ENCODE data around the gene MACROD2. TPM values are rescaled to one million over a fixed set of nuclear protein-coding genes. Genes with fewer than 3 reads are reported as not detected.

Gene MACROD2
- total and polyA plus RNA-seq, 8 donors: 0.78 to 31.3 (median 10.9) TPM; not detected in 1

- whole genome bisulfite sequencing, 5 donors: 62 to 67% (median 65%) methylated on average over 2 of the region's 2 CpGs
- no peak for DNase-seq
- peaks cover 0 to 28% (median 0%) of the 10 kb centered on the region in 4 donors for H3K4me1 ChIP-seq
- no peaks in the 10 kb centered on the region for H3K36me3 ChIP-seq
- TF ChIP-seq POLR2AphosphoS5 (IDR thresholded peaks at IDR 0.05): no peak
- H3K4me3 ChIP-seq: no peak overlapping the region
- intact Hi-C loops (cut with DNase I; ENCODE audit: low total_unique reads): no loop called here
- no peak overlapping the region for H3K27ac ChIP-seq
- no peaks in the 10 kb centered on the region for H3K27me3 ChIP-seq
- H3K9me3 ChIP-seq: no peaks in the 10 kb centered on the region
Observed at GRCh38 chr20:14343491-14344065, 348.3 kb downstream of the MACROD2 start.

DNA sequence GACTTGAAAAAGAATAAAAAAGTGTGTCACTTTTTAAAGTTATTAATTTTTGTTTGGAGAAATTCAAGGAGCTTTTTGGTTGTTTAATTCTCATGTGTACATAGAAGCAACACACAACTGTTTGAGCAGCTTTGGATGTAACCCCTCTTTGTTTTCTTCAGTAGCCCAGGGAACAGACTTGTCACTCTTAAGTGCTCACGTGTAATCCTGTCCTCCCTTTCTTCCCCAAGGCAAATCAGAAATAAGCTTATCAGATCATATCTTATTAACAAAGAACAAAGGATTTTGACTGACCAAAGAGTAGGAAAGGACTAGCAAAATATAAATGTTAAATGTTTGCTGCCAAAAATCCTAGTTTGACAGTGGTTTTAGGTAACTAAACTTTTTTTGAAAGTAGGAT is 349.4 kb downstream of the MACROD2 start:
- Histone ChIP-seq H3K27ac (no peak overlapping the region), H3K36me3 (no peaks in the 10 kb centered on the region), H3K9me3 (no peaks in the 10 kb centered on the region), H3K4me1 (peaks cover 0 to 28% (median 0%) of the 10 kb centered on the region in 4 donors), H3K27me3 (no peaks in the 10 kb centered on the region), H3K4me3 (no peak overlapping the region)
- 25 to 50% (median 37%) methylated on average over 1 of the region's 1 CpG for WGBS, 5 donors
- TF ChIP-seq EP300 (IDR thresholded peaks at IDR 0.05) (no peak), POLR2AphosphoS5 (IDR thresholded peaks at IDR 0.05) (no peak), POLR2A (IDR thresholded peaks at IDR 0.05) (no peak), CTCF (IDR thresholded peaks at IDR 0.05) (no peak)
- no peak for DNase-seq
- intact Hi-C loops (cut with DNase I; ENCODE audit: low total_unique reads): no loop called here

DNA sequence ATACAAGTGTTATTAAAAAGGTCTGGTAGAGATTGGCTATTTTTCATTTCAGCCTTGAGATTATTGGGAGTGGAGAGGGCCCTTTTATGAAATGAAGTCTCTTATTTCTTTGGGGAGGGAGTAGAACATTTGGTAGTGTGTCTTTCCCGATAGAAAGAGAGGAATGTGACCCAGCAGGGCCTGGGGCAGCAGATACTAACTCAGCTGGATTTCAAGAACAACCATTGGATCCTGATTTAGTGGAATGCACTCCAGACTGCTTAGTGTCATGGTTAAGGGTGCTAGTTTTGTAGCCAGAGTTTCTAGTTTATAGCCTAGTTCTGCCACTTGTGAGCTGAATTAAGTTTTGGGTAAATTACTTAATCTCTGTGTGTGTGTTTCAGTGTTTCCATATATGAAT is 360.5 kb downstream of the MACROD2 start:
- no peak for TF ChIP-seq POLR2AphosphoS5 (IDR thresholded peaks at IDR 0.05)
- no peak for TF ChIP-seq CTCF (IDR thresholded peaks at IDR 0.05)
- TF ChIP-seq POLR2A (IDR thresholded peaks at IDR 0.05): no peak
- TF ChIP-seq EP300 (IDR thresholded peaks at IDR 0.05): no peak
- H3K27ac ChIP-seq: no peak overlapping the region
- intact Hi-C loops (cut with DNase I; ENCODE audit: low total_unique reads): no loop called here
- no peaks in the 10 kb centered on the region for H3K27me3 ChIP-seq
- no peak for DNase-seq
- 45 to 59% (median 48%) methylated on average over 1 of the region's 1 CpG for WGBS, 5 donors
- no peak overlapping the region for H3K4me3 ChIP-seq
- no peaks in the 10 kb centered on the region for H3K4me1 ChIP-seq
- H3K9me3 ChIP-seq: no peaks in the 10 kb centered on the region
- no peaks in the 10 kb centered on the region for H3K36me3 ChIP-seq

GRCh38 chr20:14360416-14360815 is 365.1 kb downstream of the MACROD2 start:
- TF ChIP-seq EP300 (IDR thresholded peaks at IDR 0.05) (no peak), CTCF (IDR thresholded peaks at IDR 0.05) (no peak), POLR2AphosphoS5 (IDR thresholded peaks at IDR 0.05) (no peak), POLR2A (IDR thresholded peaks at IDR 0.05) (no peak)
- intact Hi-C loops (cut with DNase I; ENCODE audit: low total_unique reads): no loop called here
- Histone ChIP-seq H3K27ac (no peak overlapping the region), H3K4me1 (no peaks in the 10 kb centered on the region), H3K36me3 (no peaks in the 10 kb centered on the region), H3K4me3 (no peak overlapping the region), H3K27me3 (no peaks in the 10 kb centered on the region), H3K9me3 (no peaks in the 10 kb centered on the region)
- no peak for DNase-seq

- Histone ChIP-seq H3K4me1 (no peaks in the 10 kb centered on the region), H3K4me3 (no peak overlapping the region), H3K36me3 (no peaks in the 10 kb centered on the region), H3K27me3 (no peaks in the 10 kb centered on the region), H3K27ac (no peak overlapping the region), H3K9me3 (peaks cover 0 to 9% (median 3%) of the 10 kb centered on the region in 4 donors)
- TF ChIP-seq POLR2AphosphoS5 (IDR thresholded peaks at IDR 0.05) (no peak), CTCF (IDR thresholded peaks at IDR 0.05) (no peak), EP300 (IDR thresholded peaks at IDR 0.05) (no peak), POLR2A (IDR thresholded peaks at IDR 0.05) (no peak)
- intact Hi-C loops (cut with DNase I; ENCODE audit: low total_unique reads): no loop called here
- WGBS, 5 donors: 68 to 77% (median 72%) methylated on average over 3 of the region's 3 CpGs
- DNase-seq: no peak
Observed at GRCh38 chr20:14361509-14362345, 366.4 kb downstream of the MACROD2 start.
